GDM1 (cell line): ENCODE data around the gene PMVK.
"Not testable (repeated sequence)": the region's sequence is repeated elsewhere in the genome, so short reads cannot be mapped to it uniquely, and the experiment has no call there.

Experiments
- DNase-seq: peaks from one replicate; lab custom pipeline; 2025; lab: John Stamatoyannopoulos, UW

PMVK gene

GRCh38 chr1:154936555-154937084 lies at the start of gene PMVK:
Gene PMVK (minus strand): TSS chr1:154936719. CDS start chr1:154936685, 34 bp downstream.
- DNase-seq = peak; percentile 92

GRCh38 chr1:154983776-154984466 lies 47.4 kb upstream of the PMVK start:
- DNase-seq = no peak

DNA sequence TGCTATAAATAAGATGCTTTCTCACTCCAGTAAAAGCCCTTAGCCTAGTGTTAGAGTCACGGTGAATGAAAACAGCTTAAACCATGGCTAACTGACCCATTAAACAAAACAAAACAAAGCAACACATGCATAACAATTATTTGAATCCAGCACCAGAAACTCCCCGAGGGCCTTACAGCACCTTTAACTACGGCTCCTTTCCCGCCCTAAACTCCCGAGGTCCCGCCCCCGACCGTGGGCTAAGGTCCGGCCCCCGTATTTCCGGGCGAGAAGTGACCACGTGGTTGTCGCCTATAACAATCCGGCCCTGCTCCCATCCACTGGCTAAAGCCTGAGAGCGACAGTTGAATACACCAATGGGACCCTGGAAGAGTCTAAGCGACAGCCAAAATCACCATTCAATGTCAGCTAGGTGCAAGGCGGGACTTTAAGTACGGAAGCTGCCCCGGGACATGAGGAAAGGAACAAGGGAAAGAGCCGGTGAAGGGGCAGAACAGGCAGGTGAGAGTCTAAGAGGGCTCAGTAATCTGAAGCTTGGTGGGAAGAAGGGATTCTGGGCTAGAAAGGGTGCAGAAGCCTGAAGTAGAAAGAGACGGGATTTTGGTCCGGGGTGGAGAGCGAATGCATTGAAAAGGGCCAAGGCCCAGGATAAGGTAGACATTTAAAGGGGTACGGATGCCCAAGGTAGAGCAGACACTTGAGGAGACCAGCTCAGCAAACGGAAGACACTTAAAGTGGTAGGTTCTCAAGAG lies 46.6 kb upstream of the PMVK start, which contains the start of gene FLAD1:
FLAD1 (plus strand) TSS at position 448 of the 752 bp plus-strand sequence. CDS start 351 bp downstream, outside the sequence.
- DNase-seq = peak; percentile 98

DNA sequence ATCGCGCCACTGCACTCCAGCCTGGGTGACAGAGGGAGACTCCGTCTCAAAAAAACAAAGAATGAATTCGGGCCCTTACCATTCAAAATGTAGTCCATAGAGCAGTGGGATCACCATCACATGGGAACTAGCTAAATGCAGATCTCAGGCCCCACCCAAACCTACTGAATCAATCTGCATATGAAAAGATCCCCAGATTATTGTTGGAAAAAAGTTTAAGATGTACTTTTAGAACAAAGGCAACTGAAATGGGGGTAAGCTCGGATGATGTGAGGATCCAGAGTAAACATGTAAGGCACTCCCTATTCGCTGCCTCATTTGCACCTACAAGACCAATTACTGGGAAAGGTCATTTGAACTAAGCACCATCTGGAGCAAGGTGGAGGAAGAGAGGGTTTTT lies 45.8 kb upstream of the PMVK start:
- no peak for DNase-seq

DNA sequence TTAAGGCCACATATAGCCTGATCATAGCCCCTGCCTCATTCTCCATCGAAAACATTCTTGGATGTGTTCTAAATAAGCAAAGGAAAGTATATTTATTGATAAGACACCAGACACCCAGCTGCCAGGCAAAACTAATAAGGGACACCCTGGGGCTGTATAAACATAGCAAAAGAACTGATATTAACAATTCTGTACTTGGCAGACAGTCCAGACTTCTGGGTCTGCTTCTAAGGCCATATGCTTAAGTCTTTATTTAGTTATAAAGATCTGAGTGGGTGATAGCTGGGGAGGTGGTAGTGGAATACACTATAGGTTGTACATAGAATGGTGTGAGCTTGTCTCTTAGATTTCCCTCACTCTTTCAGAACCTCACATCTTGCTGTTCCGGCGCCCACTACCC lies 41.8 kb upstream of the PMVK start:
- no peak for DNase-seq

DNA sequence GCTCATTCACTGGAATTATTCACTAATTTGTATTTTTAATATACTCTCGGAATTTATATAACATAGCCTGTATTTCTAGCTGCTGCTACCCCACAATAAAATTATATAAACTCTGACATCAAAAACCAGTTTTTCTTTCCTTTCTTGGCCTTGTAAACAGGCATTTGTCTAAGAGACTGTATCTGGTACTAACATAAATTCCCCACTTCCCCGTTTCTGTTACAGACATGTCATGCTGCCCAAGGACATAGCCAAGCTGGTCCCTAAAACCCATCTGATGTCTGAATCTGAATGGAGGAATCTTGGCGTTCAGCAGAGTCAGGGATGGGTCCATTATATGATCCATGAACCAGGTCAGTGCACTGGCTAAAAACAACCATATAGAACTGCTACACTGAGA lies 41.2 kb upstream of the PMVK start:
- DNase-seq = not testable (repeated sequence)

GRCh38 chr1:154975409-154976059 lies 39.0 kb upstream of the PMVK start:
- DNase-seq = no peak

DNA sequence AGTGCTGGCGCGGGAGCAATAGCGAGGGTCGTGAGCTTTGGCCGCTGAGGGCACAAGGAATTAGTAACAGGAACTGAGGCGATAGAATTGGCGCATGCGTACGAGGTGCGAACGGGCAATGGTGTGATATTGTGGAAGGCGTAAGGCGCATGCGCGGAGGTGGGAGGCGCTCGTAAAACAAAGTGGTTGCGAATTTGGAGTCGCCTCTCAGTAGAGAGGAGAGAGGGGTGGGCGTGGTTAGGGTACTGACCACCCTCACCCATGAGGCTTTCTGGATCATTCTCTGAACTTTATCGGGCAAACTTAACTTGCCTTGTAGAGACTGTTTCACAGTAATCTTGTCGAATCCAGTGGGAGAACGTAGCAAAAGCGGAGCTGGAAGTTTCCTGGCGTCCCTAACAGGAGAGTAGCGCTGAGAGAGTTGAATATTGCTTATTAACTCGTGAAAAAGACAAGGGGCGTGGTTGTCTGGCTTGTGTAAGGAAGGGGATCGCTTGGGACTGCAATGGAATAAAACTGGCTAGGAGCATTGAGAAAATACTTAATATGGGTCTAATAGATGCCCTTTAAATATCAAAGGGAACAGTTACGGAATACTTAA lies 38.4 kb upstream of the PMVK start:
- peak; percentile 93 for DNase-seq

- DNase-seq = peak; percentile 99
These were observed 37.7 kb upstream of the PMVK start, which contains the start of gene CKS1B for GRCh38 chr1:154974102-154974807. Gene CKS1B (plus strand): TSS chr1:154974681. CDS start chr1:154974746, 65 bp downstream.

DNA sequence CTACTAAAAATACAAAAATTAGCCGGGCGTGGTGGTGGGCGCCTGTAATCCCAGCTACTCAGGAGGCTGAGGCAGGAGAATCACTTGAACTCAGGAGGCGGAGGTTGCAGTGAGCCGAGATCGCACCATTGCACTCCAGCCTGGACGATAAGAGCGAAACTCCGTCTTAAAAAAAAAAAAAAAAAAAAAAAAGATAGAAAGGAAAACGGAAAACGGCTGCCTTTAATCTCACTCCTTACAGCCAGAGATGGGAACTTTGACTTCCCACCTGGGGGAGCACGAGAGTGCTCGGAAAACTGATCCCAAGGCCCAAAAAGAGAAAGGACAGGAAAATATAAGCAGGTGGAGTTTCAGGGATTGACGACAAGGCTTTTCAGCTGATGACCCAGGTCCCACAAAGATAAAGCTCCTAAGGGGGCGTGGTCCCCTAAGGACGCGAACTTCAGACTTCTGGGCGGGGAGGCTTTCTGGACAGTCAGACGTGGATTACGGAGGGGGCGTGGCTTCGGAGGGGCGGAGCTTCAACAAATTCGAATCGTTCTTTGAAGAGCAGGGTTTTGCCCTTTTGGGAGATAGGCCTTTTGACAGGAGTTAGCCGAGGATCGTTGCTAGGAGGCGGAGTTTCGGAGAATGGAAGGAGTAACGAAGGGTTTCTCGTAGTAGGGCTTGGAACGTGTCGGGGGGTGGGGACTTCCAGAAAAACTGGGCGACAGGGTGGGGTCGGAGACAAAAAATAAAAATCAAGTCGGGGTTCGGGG lies 37.0 kb upstream of the PMVK start:
- DNase-seq = peak; percentile 81

DNA sequence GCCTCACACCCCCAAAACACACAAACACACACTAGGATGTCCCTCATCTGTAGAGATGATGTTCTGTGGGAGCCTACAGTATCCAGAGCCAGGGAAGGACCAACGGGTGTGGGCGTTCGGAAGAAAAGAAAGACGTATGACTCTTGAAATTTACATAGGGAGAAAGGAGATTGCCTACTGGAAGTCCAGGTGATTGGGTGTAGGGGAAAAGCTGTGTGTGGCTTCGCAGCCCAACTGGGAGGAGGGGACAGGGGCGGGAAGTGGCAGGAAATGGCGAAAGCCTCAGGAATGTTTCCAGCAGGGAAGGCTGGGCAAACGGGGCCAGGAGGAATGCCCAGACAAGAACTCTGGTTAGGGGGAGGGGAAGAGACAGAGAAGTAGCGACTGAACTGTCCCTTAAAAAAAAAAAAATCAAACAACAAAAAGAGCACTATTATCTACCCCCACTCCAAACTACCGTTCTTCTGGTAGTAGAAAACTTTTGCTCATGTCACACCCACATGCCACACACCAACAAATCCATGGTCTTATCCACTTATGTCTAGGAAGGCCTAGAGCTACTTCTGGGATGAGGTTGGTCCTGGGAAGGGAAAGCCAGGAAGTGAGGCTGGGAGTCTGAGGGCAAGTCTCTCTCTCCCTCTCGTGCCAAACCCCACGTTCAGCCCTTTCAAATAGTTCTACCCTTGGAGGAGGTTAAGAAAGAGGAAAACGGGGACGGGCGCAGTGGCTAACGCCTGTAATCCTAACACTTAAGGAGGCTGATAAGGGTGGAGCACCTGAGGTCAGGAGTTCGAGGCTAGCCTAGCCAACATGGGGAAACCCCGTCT lies 36.2 kb upstream of the PMVK start:
- DNase-seq = no peak

- no peak for DNase-seq
These were observed 35.6 kb upstream of the PMVK start for GRCh38 chr1:154972213-154972516.

GRCh38 chr1:154971341-154971998 lies 35.0 kb upstream of the PMVK start:
- DNase-seq = no peak

DNA sequence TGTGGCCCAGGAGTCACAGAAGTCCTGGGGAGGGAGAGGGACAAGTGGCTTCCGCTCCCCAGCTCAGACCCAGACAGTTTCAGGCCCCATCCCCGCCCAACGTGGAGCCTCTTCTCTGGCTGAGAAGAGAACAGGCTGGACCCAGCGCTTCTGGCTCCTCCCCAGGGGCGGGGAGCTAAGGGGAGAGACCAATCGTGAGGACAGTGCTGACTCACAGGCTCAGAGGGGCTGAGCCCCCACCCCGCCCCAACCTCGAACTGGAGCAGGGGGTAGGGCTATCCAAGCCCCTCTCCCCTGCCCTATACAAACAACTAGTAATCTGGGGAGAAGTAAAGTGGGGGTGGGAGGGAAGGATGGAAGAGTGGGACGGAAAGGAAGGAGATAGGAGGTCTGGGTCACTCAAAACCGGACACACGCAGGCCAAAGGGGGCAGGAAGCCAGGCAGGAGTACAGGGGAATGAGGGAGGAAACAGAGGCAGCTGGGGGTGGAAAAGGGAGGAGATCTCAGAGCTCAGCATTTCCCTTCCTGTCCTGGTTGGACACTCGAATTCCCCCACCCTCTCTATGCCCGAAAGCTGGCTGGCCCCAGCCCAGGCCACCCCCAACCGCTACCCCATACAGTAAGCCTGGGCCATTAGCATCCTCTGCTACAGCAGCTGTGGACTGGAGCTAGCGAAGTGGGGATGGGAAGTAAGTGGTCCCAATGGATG lies 34.3 kb upstream of the PMVK start, which contains the start of gene SHC1:
SHC1 (minus strand) TSS at position 117 of the 710 bp plus-strand sequence. CDS start 221 bp downstream, outside the sequence.
- peak; percentile 70 for DNase-seq

GRCh38 chr1:154969860-154970452 lies 33.4 kb upstream of the PMVK start:
- DNase-seq = no peak

- no peak for DNase-seq
These were observed 32.7 kb upstream of the PMVK start for GRCh38 chr1:154969246-154969645.

DNA sequence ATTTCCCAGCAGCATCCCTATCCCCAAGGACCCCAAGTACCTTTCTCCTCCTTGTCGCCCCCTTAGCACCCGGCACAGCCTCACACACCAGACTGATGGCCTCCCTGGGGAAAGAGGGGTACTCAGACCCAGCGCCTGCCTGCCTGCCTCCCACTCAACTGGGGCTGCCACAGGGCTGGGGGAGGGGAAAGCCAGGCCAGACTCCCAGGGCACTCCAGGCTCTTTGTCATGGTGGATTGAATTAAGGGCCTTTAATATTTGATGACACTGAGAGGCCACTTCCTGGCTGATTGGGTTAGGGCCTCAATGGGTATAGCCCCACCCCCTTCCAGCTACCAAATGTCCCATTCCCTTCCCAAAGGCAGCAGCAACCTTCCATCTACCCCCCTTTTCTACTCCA lies 32.2 kb upstream of the PMVK start:
- DNase-seq = no peak

GRCh38 chr1:154967331-154967950 lies 30.9 kb upstream of the PMVK start:
- DNase-seq = no peak
